ENCODE results near the gene IL34. TPM values are rescaled to one million over a fixed set of nuclear protein-coding genes. Genes with fewer than 3 reads are reported as not detected.

IL34 gene
- total RNA-seq, 1 donor from 2014 or later: 0.47 TPM

GRCh38 chr16:70685061-70685937, 38.9 kb downstream of the IL34 start:
- H3K4me1 Mint-ChIP-seq: peaks cover 35% of the 10 kb centered on the region
- TF ChIP-seq, protein P1, sequence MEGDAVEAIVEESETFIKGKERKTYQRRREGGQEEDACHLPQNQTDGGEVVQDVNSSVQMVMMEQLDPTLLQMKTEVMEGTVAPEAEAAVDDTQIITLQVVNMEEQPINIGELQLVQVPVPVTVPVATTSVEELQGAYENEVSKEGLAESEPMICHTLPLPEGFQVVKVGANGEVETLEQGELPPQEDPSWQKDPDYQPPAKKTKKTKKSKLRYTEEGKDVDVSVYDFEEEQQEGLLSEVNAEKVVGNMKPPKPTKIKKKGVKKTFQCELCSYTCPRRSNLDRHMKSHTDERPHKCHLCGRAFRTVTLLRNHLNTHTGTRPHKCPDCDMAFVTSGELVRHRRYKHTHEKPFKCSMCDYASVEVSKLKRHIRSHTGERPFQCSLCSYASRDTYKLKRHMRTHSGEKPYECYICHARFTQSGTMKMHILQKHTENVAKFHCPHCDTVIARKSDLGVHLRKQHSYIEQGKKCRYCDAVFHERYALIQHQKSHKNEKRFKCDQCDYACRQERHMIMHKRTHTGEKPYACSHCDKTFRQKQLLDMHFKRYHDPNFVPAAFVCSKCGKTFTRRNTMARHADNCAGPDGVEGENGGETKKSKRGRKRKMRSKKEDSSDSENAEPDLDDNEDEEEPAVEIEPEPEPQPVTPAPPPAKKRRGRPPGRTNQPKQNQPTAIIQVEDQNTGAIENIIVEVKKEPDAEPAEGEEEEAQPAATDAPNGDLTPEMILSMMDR (conservative IDR thresholded peaks at IDR 0.05): no peak
- peak overlapping the region; percentile 78 for H3K27ac Mint-ChIP-seq (ENCODE audit: unreplicated experiment)
- no peaks in the 10 kb centered on the region for H3K36me3 Mint-ChIP-seq (ENCODE audit: low read depth)
- H3K9me3 Mint-ChIP-seq: no peaks in the 10 kb centered on the region
- peak overlapping the region; percentile 88 for H3K4me3 Mint-ChIP-seq
- peak; percentile 32 for DNase-seq (ENCODE audit: low read depth, low spot score)
- H3K27me3 Mint-ChIP-seq (ENCODE audit: low read depth): peaks cover 3% of the 10 kb centered on the region

GRCh38 chr16:70685938-70686375, 39.6 kb downstream of the IL34 start, which contains the start of gene MTSS2:
TSS of gene MTSS2 (minus strand) at chr16:70686053. CDS start at chr16:70685791, 262 bp downstream.
- TF ChIP-seq, protein P1 (conservative IDR thresholded peaks at IDR 0.05): no peak
- Mint-ChIP-seq H3K36me3 (ENCODE audit: low read depth) (no peaks in the 10 kb centered on the region), H3K27ac (ENCODE audit: unreplicated experiment) (peak within 1 kb of the TSS; percentile 78), H3K9me3 (no peaks in the 10 kb centered on the region), H3K4me1 (peaks cover 33% of the 10 kb centered on the region), H3K27me3 (ENCODE audit: low read depth) (peaks cover 3% of the 10 kb centered on the region), H3K4me3 (peak within 1 kb of the TSS; percentile 93)
- peak; percentile 77 for DNase-seq (ENCODE audit: low read depth, low spot score)

DNA sequence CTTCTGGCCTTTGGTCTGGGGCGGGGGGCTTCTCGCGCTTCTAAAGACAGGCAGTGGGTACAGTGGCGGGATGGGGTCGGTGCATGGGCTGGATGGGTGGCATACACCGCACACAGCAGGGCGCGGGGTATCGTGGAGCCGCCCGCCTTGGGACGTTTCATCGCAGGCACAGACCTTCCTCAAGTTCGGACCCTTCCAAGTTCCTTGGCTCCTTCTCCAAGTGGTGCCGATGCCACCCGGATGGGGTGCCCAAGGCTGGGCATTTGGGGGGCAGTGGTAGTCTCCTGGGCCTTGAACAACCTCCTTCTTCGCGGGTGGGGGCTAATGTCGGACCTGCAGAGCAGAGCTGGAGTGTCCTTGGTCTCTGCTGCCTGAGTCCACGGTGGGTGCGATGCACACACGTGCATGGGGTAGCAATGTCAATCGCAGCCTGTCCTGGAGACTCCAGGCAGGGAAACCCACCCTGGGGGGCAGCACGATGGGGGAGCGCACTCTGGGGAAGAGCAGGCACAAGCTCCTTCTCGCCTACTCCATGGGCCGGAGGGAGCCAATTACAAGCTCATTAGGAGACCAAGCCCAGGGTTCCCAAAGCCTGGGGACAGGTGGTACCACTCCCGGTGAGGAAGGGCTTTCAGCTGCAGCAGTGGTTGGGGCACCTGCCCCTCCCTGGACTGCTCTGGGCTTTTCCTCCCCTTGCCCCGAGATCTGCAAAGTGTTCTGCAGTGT, 40.2 kb downstream of the IL34 start:
- TF ChIP-seq, protein P1 (conservative IDR thresholded peaks at IDR 0.05): no peak
- no peaks in the 10 kb centered on the region for H3K36me3 Mint-ChIP-seq (ENCODE audit: low read depth)
- H3K4me1 Mint-ChIP-seq: peaks cover 32% of the 10 kb centered on the region
- DNase-seq (ENCODE audit: low read depth, low spot score): no peak
- no peak overlapping the region for H3K27ac Mint-ChIP-seq (ENCODE audit: unreplicated experiment)
- H3K27me3 Mint-ChIP-seq (ENCODE audit: low read depth): peaks cover 3% of the 10 kb centered on the region
- peak overlapping the region; percentile 93 for H3K4me3 Mint-ChIP-seq
- no peaks in the 10 kb centered on the region for H3K9me3 Mint-ChIP-seq

DNA sequence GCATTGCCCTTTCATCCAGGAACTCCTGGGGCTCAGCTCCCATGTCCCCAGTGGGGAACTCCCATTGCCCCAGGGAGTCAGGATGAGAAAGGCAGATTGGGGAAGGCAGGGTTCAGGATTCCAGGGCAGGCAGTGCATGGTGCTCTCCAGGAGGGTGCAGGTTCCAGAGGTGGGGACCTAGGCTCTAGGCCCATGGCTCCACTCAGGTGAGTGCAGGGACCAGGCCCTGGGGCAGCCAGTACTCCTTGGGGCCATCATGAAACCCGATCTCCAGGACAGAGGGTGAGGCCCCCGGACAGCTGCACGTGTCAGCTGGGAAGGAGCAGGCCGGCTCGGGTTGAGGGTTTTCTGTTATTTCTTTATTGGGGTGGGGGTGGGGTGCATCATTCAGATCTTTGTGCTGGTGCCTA, 40.7 kb downstream of the IL34 start:
- Mint-ChIP-seq H3K9me3 (no peaks in the 10 kb centered on the region), H3K4me3 (peak overlapping the region; percentile 93), H3K36me3 (ENCODE audit: low read depth) (no peaks in the 10 kb centered on the region), H3K4me1 (peaks cover 38% of the 10 kb centered on the region), H3K27ac (ENCODE audit: unreplicated experiment) (no peak overlapping the region), H3K27me3 (ENCODE audit: low read depth) (peaks cover 3% of the 10 kb centered on the region)
- TF ChIP-seq, protein P1 (conservative IDR thresholded peaks at IDR 0.05): no peak
- no peak for DNase-seq (ENCODE audit: low read depth, low spot score)

GRCh38 chr16:70687671-70688245, 41.4 kb downstream of the IL34 start:
- peaks cover 38% of the 10 kb centered on the region for H3K4me1 Mint-ChIP-seq
- H3K27ac Mint-ChIP-seq (ENCODE audit: unreplicated experiment): no peak overlapping the region
- H3K36me3 Mint-ChIP-seq (ENCODE audit: low read depth): no peaks in the 10 kb centered on the region
- H3K4me3 Mint-ChIP-seq: peak overlapping the region; percentile 93
- no peaks in the 10 kb centered on the region for H3K9me3 Mint-ChIP-seq
- TF ChIP-seq, protein P1 (conservative IDR thresholded peaks at IDR 0.05): no peak
- no peak for DNase-seq (ENCODE audit: low read depth, low spot score)
- peaks cover 3% of the 10 kb centered on the region for H3K27me3 Mint-ChIP-seq (ENCODE audit: low read depth)

All from neural crest cell (in vitro differentiated cells).